HG03457 (cell line): Measurements from ENCODE around the gene CD47.

Experiments
- ATAC-seq: cut with Tn5 transposase; IDR thresholded peaks from one replicate; pipeline ENCODE4 v1.9.1; 2021; ENCODE audit warnings: moderate number of reproducible peaks; ENCODE audit not compliant: unreplicated experiment

The CD47 gene

GRCh38 chr3:108090701-108091497 is at the start of gene CD47:
TSS of gene CD47 (minus strand) at chr3:108091031. CDS start at chr3:108090908, 123 bp downstream.
- peak; percentile 46 for ATAC-seq

- ATAC-seq, result no peak
Measured at GRCh38 chr3:108137460-108137814, 46.6 kb upstream of the CD47 start.

- no peak for ATAC-seq
Measured at GRCh38 chr3:108136561-108137459, 46.0 kb upstream of the CD47 start.

DNA sequence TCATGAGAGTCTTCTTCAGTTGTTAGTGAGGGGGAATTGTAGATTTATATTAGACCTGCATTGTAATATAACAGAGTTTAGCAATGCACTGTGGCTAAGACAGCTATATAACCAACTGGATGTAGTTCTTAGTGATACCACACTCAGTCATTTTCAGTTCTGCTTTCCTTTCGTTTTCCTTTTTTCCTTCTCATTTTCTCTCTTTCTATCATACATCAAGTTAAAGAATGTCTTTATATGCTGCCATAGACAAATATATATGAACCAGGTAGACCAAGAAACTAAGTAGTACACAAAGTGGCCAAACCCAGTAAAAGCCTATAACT is 43.7 kb upstream of the CD47 start:
- ATAC-seq, result peak; percentile 32

DNA sequence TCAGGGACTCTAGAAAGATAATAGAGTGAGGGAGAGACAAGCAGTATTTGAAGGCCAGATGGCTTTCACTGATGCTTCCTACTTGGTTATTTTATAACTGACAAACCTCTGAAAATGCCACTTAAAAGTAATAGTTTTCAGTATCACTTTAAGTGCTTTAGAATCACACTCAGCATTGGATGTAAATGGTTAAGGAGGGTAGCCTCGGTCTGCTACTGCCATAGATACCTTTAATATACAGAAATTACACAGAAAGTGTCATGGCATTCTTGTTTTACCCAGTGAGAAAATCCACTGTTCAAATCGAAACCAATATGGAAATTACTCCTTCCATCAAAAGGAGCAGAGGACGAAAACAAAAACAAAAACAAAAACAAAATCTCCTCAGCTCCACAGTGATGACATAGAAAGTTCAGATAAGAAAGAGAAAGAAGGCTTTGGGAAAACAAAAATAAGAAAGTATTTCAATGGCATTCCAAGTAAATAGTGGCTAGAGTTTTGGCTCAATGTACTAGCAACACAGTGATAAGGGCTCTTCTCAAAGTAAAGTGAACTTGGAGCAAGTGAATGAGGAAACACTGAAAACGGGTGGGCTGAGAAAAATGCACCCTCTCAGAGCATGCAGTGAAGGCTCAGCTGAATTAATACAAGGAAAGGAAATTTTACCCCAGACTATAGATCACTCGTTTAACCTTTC is 43.2 kb upstream of the CD47 start:
- peak; percentile 43 for ATAC-seq

DNA sequence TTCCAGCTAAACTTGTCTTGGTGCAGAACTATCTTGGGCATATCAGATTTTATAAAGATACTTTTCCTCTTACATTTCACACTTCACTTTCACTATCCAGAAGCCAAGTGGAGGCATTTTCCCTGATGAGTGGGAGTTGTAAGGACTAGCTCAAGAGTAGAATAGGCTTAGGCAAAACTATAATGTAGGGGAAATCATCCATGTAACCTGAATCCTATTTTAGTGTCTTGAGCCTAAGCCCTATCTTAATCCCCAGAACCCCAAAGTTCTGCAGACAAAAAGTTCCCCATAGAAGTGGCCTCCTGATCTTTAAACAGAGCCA is 42.2 kb upstream of the CD47 start:
- ATAC-seq, result no peak

GRCh38 chr3:108131475-108132134 is 40.8 kb upstream of the CD47 start:
- no peak for ATAC-seq

- no peak for ATAC-seq
Measured at GRCh38 chr3:108130701-108131474, 40.1 kb upstream of the CD47 start.

DNA sequence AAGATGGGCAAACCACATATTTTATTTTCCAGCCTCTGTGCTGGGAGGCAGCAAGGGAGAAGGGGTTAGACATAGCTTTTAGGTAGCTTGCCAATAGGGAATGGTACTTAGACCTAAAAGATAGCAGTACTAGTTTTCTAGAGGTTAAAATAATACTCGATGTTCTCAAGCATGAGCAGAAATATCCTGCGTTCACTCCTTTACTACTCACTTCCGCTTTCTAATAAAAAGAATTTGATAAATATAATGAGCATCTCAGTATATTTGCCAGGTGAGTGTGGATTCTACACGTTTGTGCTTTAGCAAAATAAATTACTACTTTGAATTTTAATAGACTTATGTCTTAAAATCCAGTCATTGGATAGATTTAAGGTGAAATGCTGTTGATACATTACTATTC is 39.4 kb upstream of the CD47 start:
- ATAC-seq, result no peak

DNA sequence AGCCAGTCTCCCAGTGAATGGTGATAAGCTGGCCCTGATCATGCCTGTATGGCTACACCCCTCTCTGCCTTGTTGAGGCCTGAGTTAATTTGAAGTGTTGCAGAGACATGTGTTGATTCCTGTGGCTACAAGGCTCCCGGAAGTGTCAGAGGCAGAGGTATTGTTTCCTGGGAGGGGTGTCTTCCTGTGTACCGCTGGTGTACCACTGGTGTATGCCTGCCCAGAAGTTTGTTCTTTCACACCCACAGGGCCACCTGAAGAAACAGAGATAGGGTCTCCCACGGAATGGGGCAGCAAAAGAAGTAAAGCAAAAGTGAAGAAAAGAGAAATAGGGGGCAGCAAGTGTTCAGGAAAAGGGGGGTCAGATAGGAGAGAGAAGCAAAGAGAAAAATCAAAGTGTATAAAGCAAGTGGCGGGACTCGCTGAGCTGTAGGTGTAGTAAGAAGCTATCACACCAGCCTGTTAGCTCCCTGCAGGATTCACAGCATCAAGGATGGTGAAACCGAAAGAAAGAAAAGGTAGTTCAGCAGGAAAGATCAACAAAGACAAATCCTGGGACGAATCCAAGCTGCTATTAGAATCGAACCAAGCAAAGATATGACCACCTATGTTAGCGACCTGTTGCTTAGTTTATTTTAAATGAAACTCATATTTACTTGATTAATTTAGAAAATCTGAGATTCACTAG is 36.6 kb upstream of the CD47 start:
- ATAC-seq, result no peak

GRCh38 chr3:108126348-108126747 is 35.5 kb upstream of the CD47 start:
- ATAC-seq, result no peak

- ATAC-seq, result peak; percentile 48
Measured at GRCh38 chr3:108125550-108126071, 34.8 kb upstream of the CD47 start.

GRCh38 chr3:108125153-108125543 is 34.3 kb upstream of the CD47 start:
- no peak for ATAC-seq

- ATAC-seq, result peak; percentile 82
Measured at GRCh38 chr3:108124337-108125152, 33.7 kb upstream of the CD47 start.

- ATAC-seq, result no peak
Measured at GRCh38 chr3:108123326-108123725, 32.5 kb upstream of the CD47 start.

DNA sequence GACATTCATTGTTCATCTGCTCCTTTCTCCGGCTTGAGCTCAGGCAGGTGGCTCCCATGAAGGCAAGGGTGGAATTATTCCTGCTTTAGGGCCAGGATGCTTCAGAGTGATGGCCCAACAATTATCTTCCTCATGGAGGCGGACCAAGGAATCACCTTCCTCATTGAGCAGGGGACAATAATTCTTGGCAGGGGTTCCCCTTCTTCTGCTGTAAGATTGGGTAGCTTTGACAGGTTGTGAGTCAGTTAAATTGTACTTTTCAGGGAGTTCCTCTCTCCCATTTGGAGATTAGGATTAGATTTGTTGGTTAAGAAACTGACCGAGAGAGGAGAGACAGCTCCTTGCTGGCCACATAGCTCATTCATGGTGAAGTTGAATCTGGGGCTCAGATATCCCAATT is 31.4 kb upstream of the CD47 start:
- ATAC-seq, result no peak

DNA sequence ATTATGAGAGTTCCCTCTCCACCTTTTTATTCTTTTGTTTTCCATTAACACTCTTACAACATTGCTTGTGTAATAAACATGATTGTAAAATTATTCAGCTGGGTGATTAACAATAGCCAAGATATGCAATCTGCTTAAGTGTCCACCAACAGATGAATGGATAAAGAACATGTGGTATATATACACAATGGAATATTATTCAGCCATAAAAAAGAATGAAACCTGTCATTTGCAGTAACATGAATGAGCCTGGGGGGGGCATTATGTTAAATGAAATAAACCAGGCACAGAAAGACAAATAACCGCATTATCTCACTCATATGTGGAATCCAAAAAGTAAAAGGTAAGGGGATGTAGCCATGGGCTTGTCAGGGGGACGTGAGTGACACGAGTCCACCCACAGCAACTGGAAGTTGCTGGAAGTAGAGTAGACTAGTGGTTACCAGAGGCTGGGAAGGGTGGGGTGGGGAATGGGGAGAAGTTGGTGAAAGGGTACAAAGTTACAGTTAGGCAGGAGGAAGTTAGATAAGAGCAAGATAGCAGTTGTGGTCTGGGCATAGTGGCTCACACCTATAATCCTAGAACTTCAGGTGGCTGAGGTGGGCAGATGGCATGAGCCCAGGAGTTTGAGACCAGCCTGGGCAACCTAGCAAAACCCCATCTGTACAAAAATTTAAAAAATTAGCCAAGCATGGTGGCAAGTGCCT is 28.7 kb upstream of the CD47 start:
- no peak for ATAC-seq
